Suprapubic skin (tissue), 3 donors: ENCODE data around the gene CSTPP1.

Source experiments
- EP300 ChIP-seq: sonication (generic); formaldehyde crosslinking; IDR thresholded peaks from one replicate; pipeline ENCODE4 v1.6.1; 2017; ENCODE audit warnings: antibody characterized with exemption
- POLR2A ChIP-seq, 2 donors: fragments of 450-650 bp; IDR thresholded peaks; one replicate each; pipeline ENCODE4 v1.6.1; 2017; ENCODE audit warnings: antibody characterized with exemption in 2 of 2, mild to moderate bottlenecking in 2 of 2, moderate library complexity in 2 of 2
- TF ChIP-seq, protein P1 (sequence below), 2 donors: fragments of 200-600 bp in 1 of 2; fragments of 450-650 bp in 1 of 2; sonication (generic) in 1 of 2; IDR thresholded peaks; one replicate each; pipeline ENCODE4 v1.5.1; 2016 to 2019; ENCODE audit warnings: antibody characterized with exemption in 2 of 2, mild to moderate bottlenecking in 1 of 2, moderate library complexity in 1 of 2

DNA sequence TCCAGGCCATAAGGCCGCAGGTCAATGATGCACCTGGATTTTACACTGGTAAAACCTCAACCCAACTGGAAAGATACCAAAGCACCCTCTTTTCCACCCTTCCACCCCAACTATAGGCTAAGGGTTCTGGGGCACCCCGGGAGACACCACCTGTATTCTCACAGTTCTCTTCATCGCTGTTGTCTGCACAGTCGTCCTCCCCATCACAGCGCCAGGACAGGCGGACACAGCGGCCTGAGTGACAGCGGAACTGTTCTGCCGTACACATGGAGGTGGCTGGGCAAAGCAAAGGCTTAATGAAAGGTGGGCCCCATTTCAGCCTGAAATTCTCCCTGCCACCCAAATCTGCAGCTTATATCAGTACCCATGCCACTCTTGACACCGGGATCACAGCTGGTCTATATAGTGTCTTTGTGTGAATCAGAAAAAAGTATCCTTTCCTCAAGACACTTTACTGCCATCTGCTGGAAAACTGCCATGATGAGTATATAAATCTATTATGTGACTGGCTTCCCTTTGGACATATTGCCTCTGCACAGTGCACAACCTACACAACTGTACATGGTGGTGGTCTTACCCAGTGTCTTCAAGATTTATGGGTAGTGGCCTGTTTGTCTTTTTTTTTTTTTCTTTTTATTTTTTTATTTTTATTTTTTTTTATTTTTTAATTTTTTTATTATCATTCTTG is 39.7 kb upstream of the CSTPP1 start:
- TF ChIP-seq POLR2A (IDR thresholded peaks at IDR 0.05) = no peak
- TF ChIP-seq EP300 = no peak
- TF ChIP-seq, protein P1, sequence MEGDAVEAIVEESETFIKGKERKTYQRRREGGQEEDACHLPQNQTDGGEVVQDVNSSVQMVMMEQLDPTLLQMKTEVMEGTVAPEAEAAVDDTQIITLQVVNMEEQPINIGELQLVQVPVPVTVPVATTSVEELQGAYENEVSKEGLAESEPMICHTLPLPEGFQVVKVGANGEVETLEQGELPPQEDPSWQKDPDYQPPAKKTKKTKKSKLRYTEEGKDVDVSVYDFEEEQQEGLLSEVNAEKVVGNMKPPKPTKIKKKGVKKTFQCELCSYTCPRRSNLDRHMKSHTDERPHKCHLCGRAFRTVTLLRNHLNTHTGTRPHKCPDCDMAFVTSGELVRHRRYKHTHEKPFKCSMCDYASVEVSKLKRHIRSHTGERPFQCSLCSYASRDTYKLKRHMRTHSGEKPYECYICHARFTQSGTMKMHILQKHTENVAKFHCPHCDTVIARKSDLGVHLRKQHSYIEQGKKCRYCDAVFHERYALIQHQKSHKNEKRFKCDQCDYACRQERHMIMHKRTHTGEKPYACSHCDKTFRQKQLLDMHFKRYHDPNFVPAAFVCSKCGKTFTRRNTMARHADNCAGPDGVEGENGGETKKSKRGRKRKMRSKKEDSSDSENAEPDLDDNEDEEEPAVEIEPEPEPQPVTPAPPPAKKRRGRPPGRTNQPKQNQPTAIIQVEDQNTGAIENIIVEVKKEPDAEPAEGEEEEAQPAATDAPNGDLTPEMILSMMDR (IDR thresholded peaks at IDR 0.05) = no peak
